Activated T-helper 9 cell treated with anti-CD3 and anti-CD28 coated beads, Interleukin-2, amount 50 U/mL, for 16 hours (primary cell): Measurements from ENCODE around the gene ASPM.
"Not testable (repeated sequence)": the region's sequence is repeated elsewhere in the genome, so short reads cannot be mapped to it uniquely, and the experiment has no call there.

Experiments
- DNase-seq: peaks from one replicate; pipeline ENCODE4 v3.0.0-alpha.2; 2020; ENCODE audit warnings: low read depth

Gene ASPM

DNA sequence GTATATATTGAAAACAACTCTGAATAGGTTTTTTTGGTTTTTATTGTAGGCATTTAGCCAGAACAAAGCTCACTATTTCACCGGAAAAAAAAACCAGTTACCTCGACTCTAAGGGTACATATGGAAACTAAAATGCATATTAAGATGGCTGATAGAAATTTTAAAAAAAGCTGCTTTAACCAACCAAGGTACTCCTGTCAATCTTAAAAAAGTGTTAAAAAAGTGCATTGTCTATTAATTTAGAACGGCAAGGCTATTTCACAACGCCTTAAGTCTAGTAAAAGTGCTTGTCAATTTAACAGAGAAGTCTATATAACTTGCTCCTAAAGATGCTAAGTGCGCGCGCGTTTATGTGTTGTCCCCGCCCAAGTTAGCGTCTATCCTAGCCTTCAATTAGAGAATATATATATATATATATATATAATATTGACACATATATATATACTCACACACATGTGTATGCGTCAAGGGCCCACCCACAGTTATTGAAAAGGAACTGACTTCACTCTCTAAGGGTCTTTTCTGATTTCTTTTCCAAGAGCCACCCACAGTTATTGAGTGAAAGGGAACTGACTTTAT, 934 bp downstream of the ASPM start:
- no peak for DNase-seq

- DNase-seq = no peak
These were observed 1.7 kb downstream of the ASPM start for GRCh38 chr1:197144570-197145325.

- no peak for DNase-seq
These were observed 3.2 kb downstream of the ASPM start for GRCh38 chr1:197143276-197143675.

- no peak for DNase-seq
These were observed 4.9 kb downstream of the ASPM start for GRCh38 chr1:197141575-197141974.

DNA sequence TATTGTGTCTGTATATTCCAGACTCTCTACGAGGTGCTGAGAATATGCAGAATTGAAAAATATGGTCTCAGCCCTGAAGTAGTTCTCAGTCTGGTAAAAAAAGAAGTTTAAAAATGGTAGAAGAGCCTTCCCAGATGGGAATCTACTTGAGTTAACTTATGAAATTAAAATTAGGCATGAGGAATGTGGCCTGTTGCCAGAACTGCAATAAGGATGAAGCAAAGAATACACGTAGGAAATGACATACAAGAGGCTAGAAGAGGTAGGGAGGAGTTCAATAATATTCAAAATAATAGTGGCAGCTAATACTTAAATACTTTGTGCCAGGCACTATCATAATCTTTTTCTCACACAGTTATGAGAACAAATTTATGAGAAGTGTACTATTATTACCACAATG, 6.3 kb downstream of the ASPM start:
- no peak for DNase-seq

GRCh38 chr1:197139169-197139568, 7.3 kb downstream of the ASPM start:
- no peak for DNase-seq

DNA sequence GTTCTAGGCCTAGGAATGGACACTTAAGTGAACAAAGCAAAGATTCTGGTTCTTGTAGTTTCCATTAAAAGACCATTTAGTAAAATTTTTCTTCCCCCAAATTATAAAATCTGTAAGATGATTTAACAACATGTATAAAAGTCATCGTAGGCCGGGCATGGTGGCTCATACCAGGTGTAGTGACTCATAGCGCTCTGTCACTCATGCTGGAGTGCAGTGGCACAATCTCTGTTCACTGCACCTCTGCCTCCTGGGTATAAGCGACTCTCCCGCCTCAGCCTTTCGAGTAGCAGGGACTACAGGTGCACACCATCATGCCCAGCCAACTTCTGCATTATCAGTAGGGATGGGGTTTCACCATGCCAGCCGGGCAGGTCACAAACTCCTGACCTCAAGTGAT, 9.1 kb downstream of the ASPM start:
- DNase-seq = no peak

DNA sequence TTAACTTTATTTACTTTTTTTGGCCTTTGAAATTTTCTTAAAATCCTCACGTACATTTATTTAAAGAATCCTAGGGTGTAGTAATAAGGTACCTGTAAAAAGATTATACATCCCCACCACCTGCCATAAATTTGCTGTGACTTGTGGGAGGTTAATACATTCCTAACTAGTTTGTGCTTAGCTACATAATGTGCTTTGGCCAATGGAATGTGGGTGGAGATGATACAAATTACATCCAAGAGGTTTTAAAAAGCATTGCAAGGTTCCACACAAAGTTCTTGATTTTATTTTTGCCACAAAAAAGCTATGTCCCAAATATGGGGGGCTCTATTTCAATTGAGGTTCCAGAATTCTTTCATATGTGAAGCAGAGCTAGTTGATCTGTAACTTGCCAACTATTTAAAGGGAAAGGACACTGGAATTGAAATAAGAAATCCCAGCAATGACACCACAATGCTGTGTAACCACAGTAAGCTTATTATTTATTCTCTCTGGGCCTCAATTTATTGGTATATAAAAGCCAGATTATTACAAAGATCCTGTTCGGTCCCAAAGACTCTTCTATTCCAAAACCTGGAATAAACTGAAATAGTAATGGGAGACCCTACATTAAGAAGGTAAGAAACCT, 15.7 kb downstream of the ASPM start:
- DNase-seq = no peak

GRCh38 chr1:197129698-197130097, 16.8 kb downstream of the ASPM start:
- DNase-seq = no peak

GRCh38 chr1:197127246-197127912, 19.1 kb downstream of the ASPM start:
- DNase-seq = no peak

GRCh38 chr1:197126691-197127090, 19.8 kb downstream of the ASPM start:
- no peak for DNase-seq

GRCh38 chr1:197124376-197124775, 22.1 kb downstream of the ASPM start:
- DNase-seq = no peak

GRCh38 chr1:197116156-197116555, 30.3 kb downstream of the ASPM start:
- no peak for DNase-seq

DNA sequence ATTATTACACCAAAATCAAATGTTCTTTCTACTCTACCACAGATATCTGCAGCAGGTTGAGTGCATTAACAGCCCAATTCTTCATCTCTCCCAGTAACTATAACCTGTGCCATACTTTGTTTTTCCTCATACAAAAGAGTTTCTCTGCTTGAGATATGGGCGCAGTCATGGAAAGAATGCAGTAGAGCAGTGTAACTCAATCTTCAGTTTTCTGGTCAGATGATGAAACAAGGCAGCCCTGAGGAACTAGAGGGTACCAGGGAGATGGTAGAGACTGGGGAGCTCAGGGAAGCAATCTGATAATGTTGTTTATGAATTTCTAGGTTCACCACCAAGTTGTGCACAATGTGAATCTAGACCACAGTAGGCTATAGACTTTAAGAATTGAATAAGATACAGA, 39.6 kb downstream of the ASPM start:
- DNase-seq = no peak

- DNase-seq = no peak
These were observed 43.2 kb downstream of the ASPM start for GRCh38 chr1:197103300-197103699.

DNA sequence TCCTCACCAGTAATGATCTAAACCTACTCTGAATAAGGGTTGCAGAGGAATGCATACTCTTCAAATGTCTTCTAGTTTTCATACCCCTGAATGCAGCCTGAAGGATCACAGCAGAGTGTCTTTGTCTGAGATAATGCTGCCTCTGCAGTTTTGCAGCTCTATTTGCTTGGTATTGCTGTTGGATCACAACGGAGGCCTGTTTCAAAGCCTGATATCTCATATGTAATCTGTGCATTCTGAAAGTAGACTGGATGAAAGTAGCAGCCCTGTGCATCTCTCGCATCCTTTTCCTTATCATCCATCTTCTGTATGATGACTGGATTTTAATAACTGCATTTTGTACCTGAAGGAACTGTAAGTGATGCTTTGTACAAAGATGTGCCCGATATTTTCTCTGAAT, 44.5 kb downstream of the ASPM start:
- no peak for DNase-seq

GRCh38 chr1:197100677-197101076, 45.8 kb downstream of the ASPM start:
- no peak for DNase-seq

DNA sequence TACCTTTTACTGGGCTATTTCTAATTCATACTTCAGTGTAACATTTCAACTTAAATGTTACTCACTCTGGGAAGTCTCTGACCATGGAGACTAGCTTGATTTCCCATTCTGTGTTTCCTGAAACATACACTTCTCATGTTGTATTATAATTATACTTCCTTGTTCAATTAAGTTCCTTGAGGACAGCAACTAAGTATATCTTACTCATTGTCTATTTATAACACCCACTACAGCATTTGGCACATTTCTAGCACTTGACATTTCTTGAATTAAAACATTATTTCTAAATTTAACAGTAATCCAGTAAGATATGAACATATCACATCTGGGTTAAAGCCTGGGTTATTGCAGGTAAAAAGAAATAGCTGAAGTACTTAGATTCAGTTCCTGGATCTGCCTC, 47.0 kb downstream of the ASPM start:
- DNase-seq = no peak

GRCh38 chr1:197096971-197097370, 49.5 kb downstream of the ASPM start:
- DNase-seq = not testable (repeated sequence)

- DNase-seq = no peak
These were observed 50.3 kb downstream of the ASPM start for GRCh38 chr1:197096137-197096536.

- no peak for DNase-seq
These were observed 53.1 kb downstream of the ASPM start for GRCh38 chr1:197093226-197093885.

- DNase-seq = no peak
These were observed 53.9 kb downstream of the ASPM start for GRCh38 chr1:197092491-197093023.
